ENCODE results near the gene ELOVL6.

DNA sequence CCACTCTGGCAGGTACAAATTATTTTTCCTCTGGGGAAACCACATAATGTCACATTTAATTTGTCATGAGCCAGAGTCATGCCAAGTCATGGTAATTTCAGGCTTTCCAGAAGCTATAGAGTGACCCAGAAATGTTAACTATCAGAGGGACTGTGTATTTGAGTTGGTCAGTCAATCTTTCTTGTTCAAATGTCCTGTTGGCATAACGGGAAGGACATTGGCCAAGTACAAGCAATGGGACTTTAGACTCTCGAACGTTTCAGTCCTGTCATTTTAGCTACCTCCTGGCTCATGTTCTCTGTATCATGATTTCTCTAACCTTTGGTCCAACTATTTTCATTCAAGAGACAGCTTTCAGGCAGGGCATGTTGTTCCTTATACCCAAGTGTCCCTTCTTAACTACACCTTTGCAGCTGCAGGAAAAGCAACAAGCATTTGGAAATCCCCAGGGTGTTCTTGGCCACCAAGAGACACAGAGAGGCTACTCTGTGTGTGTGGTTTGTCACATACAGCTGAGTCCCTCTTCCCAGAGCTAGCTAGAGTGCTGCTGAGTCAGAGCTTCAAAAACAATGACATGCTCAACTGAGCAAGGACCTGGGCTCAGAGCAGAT, 143.2 kb downstream of the ELOVL6 start:
- TF ChIP-seq, protein P1, sequence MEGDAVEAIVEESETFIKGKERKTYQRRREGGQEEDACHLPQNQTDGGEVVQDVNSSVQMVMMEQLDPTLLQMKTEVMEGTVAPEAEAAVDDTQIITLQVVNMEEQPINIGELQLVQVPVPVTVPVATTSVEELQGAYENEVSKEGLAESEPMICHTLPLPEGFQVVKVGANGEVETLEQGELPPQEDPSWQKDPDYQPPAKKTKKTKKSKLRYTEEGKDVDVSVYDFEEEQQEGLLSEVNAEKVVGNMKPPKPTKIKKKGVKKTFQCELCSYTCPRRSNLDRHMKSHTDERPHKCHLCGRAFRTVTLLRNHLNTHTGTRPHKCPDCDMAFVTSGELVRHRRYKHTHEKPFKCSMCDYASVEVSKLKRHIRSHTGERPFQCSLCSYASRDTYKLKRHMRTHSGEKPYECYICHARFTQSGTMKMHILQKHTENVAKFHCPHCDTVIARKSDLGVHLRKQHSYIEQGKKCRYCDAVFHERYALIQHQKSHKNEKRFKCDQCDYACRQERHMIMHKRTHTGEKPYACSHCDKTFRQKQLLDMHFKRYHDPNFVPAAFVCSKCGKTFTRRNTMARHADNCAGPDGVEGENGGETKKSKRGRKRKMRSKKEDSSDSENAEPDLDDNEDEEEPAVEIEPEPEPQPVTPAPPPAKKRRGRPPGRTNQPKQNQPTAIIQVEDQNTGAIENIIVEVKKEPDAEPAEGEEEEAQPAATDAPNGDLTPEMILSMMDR (IDR thresholded peaks at IDR 0.05): no peak
- no peak for TF ChIP-seq POLR2A (IDR thresholded peaks at IDR 0.05)
